SK-N-SH treated with all-trans-retinoic acid at 6 μM for 48 hours (cell line): Measurements from ENCODE around the gene DNASE2.

Source experiments
- ATAC-seq: fragments of 200-7000 bp; cut with Tn5 transposase; 3 replicates; pipeline ENCODE4 v1.9.1; 2020; ENCODE audit warnings: mild to moderate bottlenecking, moderate library complexity
- ARNTL ChIP-seq: fragments of 450-650 bp; formaldehyde crosslinking; IDR thresholded peaks from 2 replicates; pipeline ENCODE4 v1.5.0; 2020; ENCODE audit warnings: low read depth, mild to moderate bottlenecking, moderate library complexity, borderline replicate concordance
- BACH2 ChIP-seq: fragments of 250-450 bp; sonication (Bioruptor Pico); IDR thresholded peaks from 2 replicates; pipeline ENCODE4 v1.9.0; 2021; ENCODE audit warnings: mild to moderate bottlenecking, borderline replicate concordance
- CSDC2 ChIP-seq: fragments of 250-450 bp; sonication (Bioruptor Pico); IDR thresholded peaks from 2 replicates; pipeline ENCODE4 v1.5.0; 2020; ENCODE audit warnings: mild to moderate bottlenecking, moderate library complexity
- GLIS3 ChIP-seq: fragments of 250-450 bp; sonication (Bioruptor Pico); IDR thresholded peaks from 2 replicates; pipeline ENCODE4 v1.5.0; 2020; ENCODE audit warnings: mild to moderate bottlenecking, moderate library complexity
- ISL1 ChIP-seq: fragments of 250-450 bp; sonication (Bioruptor Pico); IDR thresholded peaks from 2 replicates; pipeline ENCODE4 v2.1.2; 2022; ENCODE audit warnings: mild to moderate bottlenecking, moderate library complexity
- POU6F1 ChIP-seq: fragments of 250-450 bp; sonication (Bioruptor Pico); IDR thresholded peaks from 2 replicates; pipeline ENCODE4 v1.8.0; 2021; ENCODE audit warnings: low read depth, mild to moderate bottlenecking, moderate library complexity, borderline replicate concordance
- SNAI2 ChIP-seq: fragments of 250-450 bp; sonication (Bioruptor Pico); IDR thresholded peaks from 2 replicates; pipeline ENCODE4 v1.5.0; 2020; ENCODE audit warnings: mild to moderate bottlenecking, moderate library complexity
- TCF4 ChIP-seq: fragments of 250-450 bp; sonication (Bioruptor Pico); IDR thresholded peaks from 2 replicates; pipeline ENCODE4 v1.8.0; 2021; ENCODE audit warnings: mild to moderate bottlenecking, moderate library complexity, borderline replicate concordance
- ZC3H10 ChIP-seq: fragments of 250-450 bp; sonication (Bioruptor Pico); IDR thresholded peaks from 2 replicates; pipeline ENCODE4 v1.5.1; 2021; ENCODE audit warnings: mild to moderate bottlenecking, moderate library complexity
- ZFP3 ChIP-seq: fragments of 250-450 bp; sonication (Bioruptor Pico); IDR thresholded peaks from 2 replicates; pipeline ENCODE4 v1.5.0; 2020; ENCODE audit warnings: mild to moderate bottlenecking, moderate library complexity
- ZFP30 ChIP-seq: fragments of 450-650 bp; formaldehyde crosslinking; IDR thresholded peaks from 2 replicates; pipeline ENCODE4 v1.5.0; 2022; ENCODE audit warnings: mild to moderate bottlenecking, moderate library complexity
- ZNF565 ChIP-seq: fragments of 450-650 bp; formaldehyde crosslinking; conservative IDR thresholded peaks from 2 replicates; pipeline ENCODE4 v1.5.0; 2020; ENCODE audit warnings: low read depth, mild to moderate bottlenecking, moderate library complexity
- ZNF70 ChIP-seq: fragments of 450-650 bp; formaldehyde crosslinking; IDR thresholded peaks from 2 replicates; pipeline ENCODE4 v1.5.0; 2020; ENCODE audit warnings: mild to moderate bottlenecking, moderate library complexity
- ZNF8 ChIP-seq: fragments of 450-650 bp; formaldehyde crosslinking; IDR thresholded peaks from 2 replicates; pipeline ENCODE4 v1.5.0; 2020; ENCODE audit warnings: mild to moderate bottlenecking, moderate library complexity
- TF ChIP-seq, protein P1 (sequence below): fragments of 250-450 bp; sonication (Bioruptor Pico); IDR thresholded peaks from 2 replicates; pipeline ENCODE4 v1.5.0; 2020; ENCODE audit warnings: mild to moderate bottlenecking, moderate library complexity
- TF ChIP-seq, protein P2 (sequence below): fragments of 250-450 bp; sonication (Bioruptor Pico); IDR thresholded peaks from 2 replicates; pipeline ENCODE4 v1.5.1; 2020; ENCODE audit warnings: low read depth, mild to moderate bottlenecking, moderate library complexity
- TF ChIP-seq, protein P3 (sequence below): fragments of 250-450 bp; sonication (Bioruptor Pico); IDR thresholded peaks from 2 replicates; pipeline ENCODE4 v1.5.1; 2021; ENCODE audit warnings: mild to moderate bottlenecking, moderate library complexity

The DNASE2 gene

GRCh38 chr19:12913851-12914690 lies 32.8 kb upstream of the DNASE2 start (continued):
- TF ChIP-seq, protein P1, sequence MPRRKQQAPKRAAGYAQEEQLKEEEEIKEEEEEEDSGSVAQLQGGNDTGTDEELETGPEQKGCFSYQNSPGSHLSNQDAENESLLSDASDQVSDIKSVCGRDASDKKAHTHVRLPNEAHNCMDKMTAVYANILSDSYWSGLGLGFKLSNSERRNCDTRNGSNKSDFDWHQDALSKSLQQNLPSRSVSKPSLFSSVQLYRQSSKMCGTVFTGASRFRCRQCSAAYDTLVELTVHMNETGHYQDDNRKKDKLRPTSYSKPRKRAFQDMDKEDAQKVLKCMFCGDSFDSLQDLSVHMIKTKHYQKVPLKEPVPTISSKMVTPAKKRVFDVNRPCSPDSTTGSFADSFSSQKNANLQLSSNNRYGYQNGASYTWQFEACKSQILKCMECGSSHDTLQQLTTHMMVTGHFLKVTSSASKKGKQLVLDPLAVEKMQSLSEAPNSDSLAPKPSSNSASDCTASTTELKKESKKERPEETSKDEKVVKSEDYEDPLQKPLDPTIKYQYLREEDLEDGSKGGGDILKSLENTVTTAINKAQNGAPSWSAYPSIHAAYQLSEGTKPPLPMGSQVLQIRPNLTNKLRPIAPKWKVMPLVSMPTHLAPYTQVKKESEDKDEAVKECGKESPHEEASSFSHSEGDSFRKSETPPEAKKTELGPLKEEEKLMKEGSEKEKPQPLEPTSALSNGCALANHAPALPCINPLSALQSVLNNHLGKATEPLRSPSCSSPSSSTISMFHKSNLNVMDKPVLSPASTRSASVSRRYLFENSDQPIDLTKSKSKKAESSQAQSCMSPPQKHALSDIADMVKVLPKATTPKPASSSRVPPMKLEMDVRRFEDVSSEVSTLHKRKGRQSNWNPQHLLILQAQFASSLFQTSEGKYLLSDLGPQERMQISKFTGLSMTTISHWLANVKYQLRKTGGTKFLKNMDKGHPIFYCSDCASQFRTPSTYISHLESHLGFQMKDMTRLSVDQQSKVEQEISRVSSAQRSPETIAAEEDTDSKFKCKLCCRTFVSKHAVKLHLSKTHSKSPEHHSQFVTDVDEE, result no peak
- no peak for TF ChIP-seq GLIS3 (CRISPR knock-in tag)
- TF ChIP-seq, protein P2, sequence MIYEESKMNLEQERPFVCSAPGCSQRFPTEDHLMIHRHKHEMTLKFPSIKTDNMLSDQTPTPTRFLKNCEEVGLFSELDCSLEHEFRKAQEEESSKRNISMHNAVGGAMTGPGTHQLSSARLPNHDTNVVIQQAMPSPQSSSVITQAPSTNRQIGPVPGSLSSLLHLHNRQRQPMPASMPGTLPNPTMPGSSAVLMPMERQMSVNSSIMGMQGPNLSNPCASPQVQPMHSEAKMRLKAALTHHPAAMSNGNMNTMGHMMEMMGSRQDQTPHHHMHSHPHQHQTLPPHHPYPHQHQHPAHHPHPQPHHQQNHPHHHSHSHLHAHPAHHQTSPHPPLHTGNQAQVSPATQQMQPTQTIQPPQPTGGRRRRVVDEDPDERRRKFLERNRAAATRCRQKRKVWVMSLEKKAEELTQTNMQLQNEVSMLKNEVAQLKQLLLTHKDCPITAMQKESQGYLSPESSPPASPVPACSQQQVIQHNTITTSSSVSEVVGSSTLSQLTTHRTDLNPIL (CRISPR knock-in tag), result no peak
- no peak for TF ChIP-seq POU6F1 (CRISPR knock-in tag)
- no peak for TF ChIP-seq ZFP30 (CRISPR knock-in tag)
- TF ChIP-seq BACH2 (CRISPR knock-in tag), result no peak
- TF ChIP-seq ZC3H10 (CRISPR knock-in tag), result no peak
- no peak for TF ChIP-seq TCF4 (CRISPR knock-in tag)
- no peak for TF ChIP-seq ARNTL
- TF ChIP-seq ZFP3, result no peak

DNA sequence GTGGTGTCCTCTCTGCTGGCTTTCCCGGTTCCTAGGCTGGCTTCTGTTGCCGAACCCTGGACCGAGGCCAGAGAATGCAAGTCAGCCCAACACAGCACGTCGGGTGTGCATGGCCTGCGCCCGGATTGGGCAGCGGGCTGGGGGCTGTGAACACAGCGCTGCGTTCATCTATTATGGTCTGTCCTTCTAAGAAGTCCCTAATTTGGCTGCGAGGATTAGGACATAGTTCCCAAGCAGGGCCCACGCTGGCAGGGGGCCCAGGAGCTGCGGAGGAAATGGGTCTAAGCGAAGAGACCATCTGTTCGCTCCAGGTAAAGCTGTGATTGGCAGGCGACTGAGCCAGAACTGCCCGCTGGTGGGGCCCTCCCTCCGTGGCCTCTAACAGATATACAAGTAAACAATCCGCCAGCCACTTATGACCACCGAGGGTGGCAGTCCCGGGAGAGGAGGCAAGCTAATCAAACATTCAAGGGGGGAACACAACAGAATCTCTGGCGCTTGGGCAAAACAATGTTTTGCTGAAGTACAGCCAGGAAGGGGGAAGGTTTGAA lies 31.8 kb upstream of the DNASE2 start:
- TF ChIP-seq ZNF8 (CRISPR knock-in tag), result no peak
- TF ChIP-seq, protein P1, result peak; percentile 63; the same call in 1 of the 2 replicates
- 0 out of 2 replicates have a peak, but pooled peaks have one; percentile 13 for TF ChIP-seq ZNF70 (CRISPR knock-in tag)
- ATAC-seq, result peak; percentile 73

GRCh38 chr19:12912571-12912970 lies 31.3 kb upstream of the DNASE2 start:
- TF ChIP-seq, protein P3, sequence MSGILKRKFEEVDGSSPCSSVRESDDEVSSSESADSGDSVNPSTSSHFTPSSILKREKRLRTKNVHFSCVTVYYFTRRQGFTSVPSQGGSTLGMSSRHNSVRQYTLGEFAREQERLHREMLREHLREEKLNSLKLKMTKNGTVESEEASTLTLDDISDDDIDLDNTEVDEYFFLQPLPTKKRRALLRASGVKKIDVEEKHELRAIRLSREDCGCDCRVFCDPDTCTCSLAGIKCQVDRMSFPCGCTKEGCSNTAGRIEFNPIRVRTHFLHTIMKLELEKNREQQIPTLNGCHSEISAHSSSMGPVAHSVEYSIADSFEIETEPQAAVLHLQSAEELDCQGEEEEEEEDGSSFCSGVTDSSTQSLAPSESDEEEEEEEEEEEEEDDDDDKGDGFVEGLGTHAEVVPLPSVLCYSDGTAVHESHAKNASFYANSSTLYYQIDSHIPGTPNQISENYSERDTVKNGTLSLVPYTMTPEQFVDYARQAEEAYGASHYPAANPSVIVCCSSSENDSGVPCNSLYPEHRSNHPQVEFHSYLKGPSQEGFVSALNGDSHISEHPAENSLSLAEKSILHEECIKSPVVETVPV, result no peak
- TF ChIP-seq ZNF70 (CRISPR knock-in tag), result no peak
- TF ChIP-seq, protein P2 (CRISPR knock-in tag), result no peak
- TF ChIP-seq ZNF8 (CRISPR knock-in tag), result no peak
- TF ChIP-seq ZC3H10 (CRISPR knock-in tag), result no peak
- no peak for TF ChIP-seq ISL1 (CRISPR knock-in tag)
- no peak for TF ChIP-seq TCF4 (CRISPR knock-in tag)
- TF ChIP-seq ZFP30 (CRISPR knock-in tag), result no peak
- no peak for TF ChIP-seq ZNF565
- TF ChIP-seq, protein P1, result no peak
- no peak for TF ChIP-seq GLIS3 (CRISPR knock-in tag)
- TF ChIP-seq CSDC2 (CRISPR knock-in tag), result no peak
- no peak for TF ChIP-seq SNAI2 (CRISPR knock-in tag)
- ATAC-seq, result no peak; the same call in 2 of the 3 replicates
